ENCODE data around the gene SEC31B.

DNA sequence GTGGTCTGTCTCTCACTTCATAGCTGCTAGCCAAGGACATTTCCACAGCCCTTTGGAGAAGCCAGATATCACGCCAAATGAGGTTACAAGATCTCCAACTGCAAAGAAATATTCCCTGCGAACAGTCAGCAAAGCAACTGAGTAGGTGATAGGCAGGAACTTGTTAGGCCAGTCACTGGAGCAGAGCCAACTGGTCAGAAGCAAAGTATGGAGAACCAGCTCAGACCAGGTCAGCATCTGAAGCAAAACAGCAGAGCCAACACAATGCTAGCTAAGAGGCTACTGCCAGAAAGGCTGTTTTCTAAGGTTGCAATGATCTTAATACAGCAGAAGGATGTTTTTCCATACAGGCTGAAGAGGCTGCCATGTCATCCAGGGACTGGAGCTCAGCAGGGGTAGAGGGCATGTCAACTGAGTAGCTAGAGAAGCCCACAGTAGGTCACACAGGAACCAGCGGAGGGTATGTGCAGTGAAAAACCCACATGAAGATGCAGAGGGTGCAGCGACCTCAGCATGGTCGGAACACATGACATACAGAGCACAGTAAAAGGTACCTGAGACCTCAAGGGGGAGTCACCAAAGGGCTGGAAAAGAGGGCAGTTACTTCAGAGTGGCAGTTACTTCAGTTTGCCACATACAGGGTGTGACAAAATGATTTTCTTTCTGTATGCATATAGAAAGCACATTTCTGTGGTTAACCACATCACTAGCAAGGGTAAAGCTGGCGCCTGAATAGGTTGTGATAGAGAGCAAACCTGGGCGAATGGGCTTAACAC, 8.9 kb downstream of the SEC31B start:
- TF ChIP-seq, protein P1, sequence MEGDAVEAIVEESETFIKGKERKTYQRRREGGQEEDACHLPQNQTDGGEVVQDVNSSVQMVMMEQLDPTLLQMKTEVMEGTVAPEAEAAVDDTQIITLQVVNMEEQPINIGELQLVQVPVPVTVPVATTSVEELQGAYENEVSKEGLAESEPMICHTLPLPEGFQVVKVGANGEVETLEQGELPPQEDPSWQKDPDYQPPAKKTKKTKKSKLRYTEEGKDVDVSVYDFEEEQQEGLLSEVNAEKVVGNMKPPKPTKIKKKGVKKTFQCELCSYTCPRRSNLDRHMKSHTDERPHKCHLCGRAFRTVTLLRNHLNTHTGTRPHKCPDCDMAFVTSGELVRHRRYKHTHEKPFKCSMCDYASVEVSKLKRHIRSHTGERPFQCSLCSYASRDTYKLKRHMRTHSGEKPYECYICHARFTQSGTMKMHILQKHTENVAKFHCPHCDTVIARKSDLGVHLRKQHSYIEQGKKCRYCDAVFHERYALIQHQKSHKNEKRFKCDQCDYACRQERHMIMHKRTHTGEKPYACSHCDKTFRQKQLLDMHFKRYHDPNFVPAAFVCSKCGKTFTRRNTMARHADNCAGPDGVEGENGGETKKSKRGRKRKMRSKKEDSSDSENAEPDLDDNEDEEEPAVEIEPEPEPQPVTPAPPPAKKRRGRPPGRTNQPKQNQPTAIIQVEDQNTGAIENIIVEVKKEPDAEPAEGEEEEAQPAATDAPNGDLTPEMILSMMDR (IDR thresholded peaks at IDR 0.05): no peak
- TF ChIP-seq POLR2A (IDR thresholded peaks at IDR 0.05): no peak

All from Peyer's patch (tissue), 4 donors.